DOHH2 (cell line): ENCODE measurements around the gene FAM32A.

Source experiments
- H3F3A ChIP-seq: fragments of 200-600 bp; sonication (generic), shearing (Covaris generic); 2 replicates; pipeline ENCODE4 v1.6.0; 2016; ENCODE audit warnings: antibody characterized with exemption, mild to moderate bottlenecking; ENCODE audit not compliant: control insufficient read depth, insufficient read depth
- H3K27ac ChIP-seq: fragments of 200-600 bp; sonication (generic); 2 replicates; pipeline ENCODE4 v1.5.1; 2014; ENCODE audit warnings: low read depth, mild to moderate bottlenecking, low read length, moderate library complexity
- H3K27me3 ChIP-seq: fragments of 200-600 bp; sonication (generic); 2 replicates; pipeline ENCODE4 v1.6.1; 2014; ENCODE audit warnings: mild to moderate bottlenecking, low read length, mixed read lengths; ENCODE audit not compliant: control insufficient read depth
- H3K36me3 ChIP-seq: fragments of 200-600 bp; sonication (generic); 2 replicates; pipeline ENCODE4 v1.6.1; 2014; ENCODE audit warnings: mild to moderate bottlenecking, low read length, moderate library complexity, mixed read lengths; ENCODE audit not compliant: control insufficient read depth
- H3K4me1 ChIP-seq: fragments of 200-600 bp; sonication (generic); 2 replicates; pipeline ENCODE4 v1.6.1; 2014; ENCODE audit warnings: mild to moderate bottlenecking, low read length, mixed read lengths; ENCODE audit not compliant: control insufficient read depth
- H3K4me2 ChIP-seq: fragments of 200-600 bp; sonication (generic); 2 replicates; pipeline ENCODE4 v1.6.0; 2014; ENCODE audit warnings: mild to moderate bottlenecking, low read length, moderate library complexity
- H3K4me3 ChIP-seq: fragments of 200-600 bp; sonication (generic); 2 replicates; pipeline ENCODE4 v1.5.1; 2014; ENCODE audit warnings: mild to moderate bottlenecking, low read length, mixed read lengths
- H3K79me2 ChIP-seq: fragments of 200-600 bp; sonication (generic); 2 replicates; pipeline ENCODE4 v1.6.1; 2014; ENCODE audit warnings: mild to moderate bottlenecking, low read length, mixed read lengths; ENCODE audit not compliant: control insufficient read depth
- H3K9me2 ChIP-seq: fragments of 200-600 bp; sonication (generic); replicated peaks from 2 replicates; pipeline ENCODE4 v1.6.1; 2014; ENCODE audit warnings: mild to moderate bottlenecking, low read length, mixed read lengths; ENCODE audit not compliant: control insufficient read depth
- H3K9me3 ChIP-seq: fragments of 200-600 bp; sonication (generic); 2 replicates; pipeline ENCODE4 v1.6.1; 2014; ENCODE audit warnings: antibody characterized with exemption, low read length, mixed read lengths; ENCODE audit not compliant: control insufficient read depth, insufficient read depth
- H4K20me1 ChIP-seq: fragments of 200-600 bp; sonication (generic); 2 replicates; pipeline ENCODE4 v1.6.0; 2014; ENCODE audit warnings: low read depth, mild to moderate bottlenecking, antibody characterized with exemption, low read length, moderate library complexity; ENCODE audit not compliant: control insufficient read depth, insufficient read depth
- EZH2phosphoT487 ChIP-seq: fragments of 200-600 bp; sonication (generic); IDR thresholded peaks from 2 replicates; pipeline ENCODE4 v1.6.1; 2017; ENCODE audit warnings: borderline replicate concordance, mild to moderate bottlenecking, antibody characterized with exemption, low read length, moderate library complexity, mixed read lengths
- TF ChIP-seq, protein P1 (sequence below): fragments of 200-600 bp; sonication (generic); IDR thresholded peaks from one replicate; pipeline ENCODE4 v1.5.1; 2014; ENCODE audit warnings: antibody characterized with exemption, mild to moderate bottlenecking, low read depth, low read length; ENCODE audit not compliant: poor library complexity, severe bottlenecking

The FAM32A gene

DNA sequence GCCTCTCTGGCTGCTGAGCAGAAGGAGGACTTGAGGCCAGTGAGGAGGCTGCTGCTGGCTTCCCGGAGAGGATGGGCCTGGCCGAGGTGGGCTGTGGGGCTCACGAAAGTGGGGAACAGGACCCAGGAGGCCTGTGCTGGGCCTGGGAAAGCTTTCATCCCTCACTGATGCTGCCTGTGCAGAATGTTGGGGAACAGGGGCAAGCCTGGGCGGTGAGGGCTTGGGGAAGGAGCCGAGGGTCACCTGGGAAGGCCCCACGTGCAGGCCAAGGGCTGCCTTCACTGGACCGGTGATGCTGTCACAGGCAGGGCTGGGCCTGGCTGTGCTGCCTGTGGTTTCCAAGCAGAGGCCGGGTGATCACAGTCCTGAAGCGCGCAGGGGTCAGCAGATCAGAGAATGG lies 21.9 kb downstream of the FAM32A start:
- peaks cover 14% of the 10 kb centered on the region for H3K79me2 ChIP-seq
- no peak overlapping the region for H3K4me2 ChIP-seq
- no peak overlapping the region for H3K27ac ChIP-seq
- H3K9me3 ChIP-seq = no peaks in the 10 kb centered on the region
- H3K4me1 ChIP-seq = no peaks in the 10 kb centered on the region
- no peaks in the 10 kb centered on the region for H4K20me1 ChIP-seq
- H3F3A ChIP-seq = no peaks in the 10 kb centered on the region
- no peak overlapping the region for H3K4me3 ChIP-seq
- H3K27me3 ChIP-seq = no peaks in the 10 kb centered on the region
- no peaks in the 10 kb centered on the region for H3K9me2 ChIP-seq
- H3K36me3 ChIP-seq = peaks cover 79% of the 10 kb centered on the region
- TF ChIP-seq EZH2phosphoT487 = no peak
- TF ChIP-seq, protein P1, sequence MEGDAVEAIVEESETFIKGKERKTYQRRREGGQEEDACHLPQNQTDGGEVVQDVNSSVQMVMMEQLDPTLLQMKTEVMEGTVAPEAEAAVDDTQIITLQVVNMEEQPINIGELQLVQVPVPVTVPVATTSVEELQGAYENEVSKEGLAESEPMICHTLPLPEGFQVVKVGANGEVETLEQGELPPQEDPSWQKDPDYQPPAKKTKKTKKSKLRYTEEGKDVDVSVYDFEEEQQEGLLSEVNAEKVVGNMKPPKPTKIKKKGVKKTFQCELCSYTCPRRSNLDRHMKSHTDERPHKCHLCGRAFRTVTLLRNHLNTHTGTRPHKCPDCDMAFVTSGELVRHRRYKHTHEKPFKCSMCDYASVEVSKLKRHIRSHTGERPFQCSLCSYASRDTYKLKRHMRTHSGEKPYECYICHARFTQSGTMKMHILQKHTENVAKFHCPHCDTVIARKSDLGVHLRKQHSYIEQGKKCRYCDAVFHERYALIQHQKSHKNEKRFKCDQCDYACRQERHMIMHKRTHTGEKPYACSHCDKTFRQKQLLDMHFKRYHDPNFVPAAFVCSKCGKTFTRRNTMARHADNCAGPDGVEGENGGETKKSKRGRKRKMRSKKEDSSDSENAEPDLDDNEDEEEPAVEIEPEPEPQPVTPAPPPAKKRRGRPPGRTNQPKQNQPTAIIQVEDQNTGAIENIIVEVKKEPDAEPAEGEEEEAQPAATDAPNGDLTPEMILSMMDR = no peak

DNA sequence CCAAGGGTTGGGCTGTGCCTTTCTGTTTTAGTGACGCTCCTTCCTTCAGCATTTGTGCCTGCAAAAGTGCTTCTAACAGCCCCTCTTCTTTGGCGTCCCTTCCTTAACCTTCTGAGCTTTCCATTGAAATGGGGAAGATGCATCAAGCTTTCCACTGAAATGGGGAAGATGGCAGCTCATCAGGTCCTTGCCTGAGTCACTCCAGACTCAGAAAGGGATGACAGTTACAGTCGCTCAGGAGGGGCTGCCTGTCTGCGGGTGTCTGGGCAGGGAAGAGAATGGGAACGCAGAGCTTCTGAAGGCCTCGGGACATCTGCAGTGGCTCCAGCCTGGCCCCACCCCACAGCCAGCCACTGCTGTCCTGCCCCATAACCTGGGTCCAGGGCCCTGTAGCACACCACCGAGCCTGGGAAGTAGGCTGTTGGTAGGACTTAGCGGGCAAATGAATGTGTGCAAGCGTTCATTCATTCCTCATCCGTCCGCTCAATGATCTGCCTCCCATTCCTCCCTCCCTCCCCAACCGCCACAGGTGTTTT lies 22.3 kb downstream of the FAM32A start:
- no peak overlapping the region for H3K4me3 ChIP-seq
- H3K27ac ChIP-seq = no peak overlapping the region
- H3K4me2 ChIP-seq = no peak overlapping the region

DNA sequence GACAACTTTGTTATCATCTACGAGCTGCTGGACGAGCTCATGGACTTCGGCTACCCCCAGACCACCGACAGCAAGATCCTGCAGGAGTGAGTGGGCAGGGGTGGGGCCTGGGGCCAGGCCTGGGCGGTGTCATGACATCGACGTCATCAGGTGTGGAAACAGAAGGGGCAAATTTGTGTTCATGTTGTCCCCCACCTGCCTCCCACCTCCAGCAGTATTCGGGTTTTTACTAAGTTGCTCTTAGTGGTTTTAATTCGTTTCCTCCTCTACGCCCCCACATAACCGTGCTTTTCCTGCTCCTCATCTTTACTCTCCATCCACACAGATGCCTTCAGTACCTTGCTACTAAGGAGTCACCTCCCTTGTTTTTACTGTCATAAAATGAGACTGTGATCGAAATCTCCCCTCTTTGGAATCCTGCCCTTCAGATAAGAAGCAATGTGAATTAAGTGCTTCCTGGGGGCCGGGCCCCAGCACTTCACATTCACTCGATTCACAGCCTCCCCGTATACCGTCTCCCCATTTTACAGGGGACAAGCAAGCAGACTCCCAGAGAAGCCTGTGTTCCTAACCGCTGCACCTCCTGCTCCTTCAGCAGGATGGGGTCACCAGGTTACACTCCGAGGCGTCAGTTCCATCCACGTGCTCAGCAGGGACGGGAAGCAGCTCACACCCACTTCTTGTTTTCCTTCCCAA lies 23.0 kb downstream of the FAM32A start:
- Histone ChIP-seq H3K79me2 (peaks cover 14% of the 10 kb centered on the region), H4K20me1 (no peaks in the 10 kb centered on the region), H3K4me1 (no peaks in the 10 kb centered on the region), H3K4me3 (no peak overlapping the region), H3K27me3 (no peaks in the 10 kb centered on the region), H3K9me3 (no peaks in the 10 kb centered on the region), H3K4me2 (no peak overlapping the region), H3K36me3 (peaks cover 69% of the 10 kb centered on the region), H3K9me2 (no peaks in the 10 kb centered on the region), H3F3A (no peaks in the 10 kb centered on the region), H3K27ac (no peak overlapping the region)
- no peak for TF ChIP-seq EZH2phosphoT487
- TF ChIP-seq, protein P1 = no peak

More for the DNA sequence above, 22.3 kb downstream of the FAM32A start:
- TF ChIP-seq, protein P1 = no peak
- TF ChIP-seq EZH2phosphoT487 = no peak
- Histone ChIP-seq H3K36me3 (peaks cover 76% of the 10 kb centered on the region), H3F3A (no peaks in the 10 kb centered on the region), H3K9me3 (no peaks in the 10 kb centered on the region), H3K9me2 (no peaks in the 10 kb centered on the region), H4K20me1 (no peaks in the 10 kb centered on the region), H3K27me3 (no peaks in the 10 kb centered on the region), H3K79me2 (peaks cover 14% of the 10 kb centered on the region), H3K4me1 (no peaks in the 10 kb centered on the region)
